ENCODE data around the gene PRUNE2.
"Not testable (repeated sequence)": the region's sequence is repeated elsewhere in the genome, so short reads cannot be mapped to it uniquely, and the experiment has no call there.

PRUNE2 gene

DNA sequence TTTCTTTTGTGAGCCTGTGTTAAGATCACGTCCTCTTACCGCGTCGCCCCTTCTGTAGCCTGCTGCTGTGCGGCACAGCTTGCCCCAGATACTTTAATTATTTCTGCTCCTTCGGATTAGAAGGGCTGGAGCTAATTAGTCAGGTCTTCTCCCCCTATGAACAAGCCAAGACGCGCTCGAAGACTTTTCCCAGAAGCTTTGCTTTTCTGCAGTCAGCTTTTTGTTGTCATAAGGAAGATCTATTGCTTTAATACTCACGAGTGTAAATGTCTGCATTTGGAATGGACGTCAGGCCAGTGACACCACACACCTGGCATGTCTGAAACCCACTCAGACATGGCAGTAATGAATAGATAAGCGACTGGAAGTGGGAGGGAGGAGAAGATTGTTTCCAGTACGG, 37.0 kb downstream of the PRUNE2 start:
- TF ChIP-seq, protein P1, sequence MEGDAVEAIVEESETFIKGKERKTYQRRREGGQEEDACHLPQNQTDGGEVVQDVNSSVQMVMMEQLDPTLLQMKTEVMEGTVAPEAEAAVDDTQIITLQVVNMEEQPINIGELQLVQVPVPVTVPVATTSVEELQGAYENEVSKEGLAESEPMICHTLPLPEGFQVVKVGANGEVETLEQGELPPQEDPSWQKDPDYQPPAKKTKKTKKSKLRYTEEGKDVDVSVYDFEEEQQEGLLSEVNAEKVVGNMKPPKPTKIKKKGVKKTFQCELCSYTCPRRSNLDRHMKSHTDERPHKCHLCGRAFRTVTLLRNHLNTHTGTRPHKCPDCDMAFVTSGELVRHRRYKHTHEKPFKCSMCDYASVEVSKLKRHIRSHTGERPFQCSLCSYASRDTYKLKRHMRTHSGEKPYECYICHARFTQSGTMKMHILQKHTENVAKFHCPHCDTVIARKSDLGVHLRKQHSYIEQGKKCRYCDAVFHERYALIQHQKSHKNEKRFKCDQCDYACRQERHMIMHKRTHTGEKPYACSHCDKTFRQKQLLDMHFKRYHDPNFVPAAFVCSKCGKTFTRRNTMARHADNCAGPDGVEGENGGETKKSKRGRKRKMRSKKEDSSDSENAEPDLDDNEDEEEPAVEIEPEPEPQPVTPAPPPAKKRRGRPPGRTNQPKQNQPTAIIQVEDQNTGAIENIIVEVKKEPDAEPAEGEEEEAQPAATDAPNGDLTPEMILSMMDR (conservative IDR thresholded peaks at IDR 0.05; ENCODE audit: low read depth, low read length) = no peak
- H3K4me3 ChIP-seq (ENCODE audit: low read length) = no peak overlapping the region
- DNase-seq (ENCODE audit: low read depth) = peak; percentile 34

DNA sequence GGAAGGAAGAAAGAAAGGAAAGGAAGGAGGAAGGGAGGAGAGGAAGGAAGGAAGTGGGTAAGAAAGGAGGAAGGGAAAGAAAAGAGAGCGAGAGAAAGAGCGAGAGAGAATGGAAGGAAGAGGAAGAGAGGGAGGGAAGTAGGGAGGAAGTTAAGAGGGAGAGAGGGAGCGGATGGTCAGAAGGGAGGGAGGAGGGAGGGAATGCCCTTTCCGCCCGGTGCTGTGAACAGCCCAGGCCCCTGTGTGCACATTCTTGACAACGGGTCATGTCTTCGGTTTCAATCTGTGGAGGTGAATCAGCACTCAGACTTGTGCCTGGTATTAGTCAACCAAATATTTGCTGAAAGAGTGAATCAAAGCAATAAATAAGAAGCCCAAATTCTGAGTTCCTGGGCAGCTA, 39.2 kb downstream of the PRUNE2 start:
- DNase-seq (ENCODE audit: low read depth) = peak; percentile 54
- H3K4me3 ChIP-seq (ENCODE audit: low read length) = no peak overlapping the region
- TF ChIP-seq, protein P1 (conservative IDR thresholded peaks at IDR 0.05; ENCODE audit: low read depth, low read length) = no peak

DNA sequence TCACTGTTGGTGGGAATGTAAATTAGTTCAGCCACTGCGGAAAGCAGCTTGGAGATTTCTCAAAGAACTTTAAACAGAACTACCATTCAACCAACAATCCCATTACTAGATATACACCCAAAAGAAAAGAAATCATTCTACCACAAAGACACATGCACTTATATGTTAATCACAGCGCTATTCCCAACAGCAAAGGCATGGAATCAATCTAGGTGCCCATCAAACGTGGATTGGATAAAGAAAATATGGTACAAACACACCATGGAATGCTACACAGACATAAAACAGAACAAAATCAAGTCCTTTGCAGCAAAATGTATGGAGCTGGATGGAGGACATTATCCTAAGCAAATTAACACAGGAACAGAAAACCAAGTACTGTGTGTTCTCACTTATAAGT, 42.1 kb downstream of the PRUNE2 start:
- DNase-seq (ENCODE audit: low read depth) = no peak
- no peak overlapping the region for H3K4me3 ChIP-seq (ENCODE audit: low read length)
- TF ChIP-seq, protein P1 (conservative IDR thresholded peaks at IDR 0.05; ENCODE audit: low read depth, low read length) = no peak

DNA sequence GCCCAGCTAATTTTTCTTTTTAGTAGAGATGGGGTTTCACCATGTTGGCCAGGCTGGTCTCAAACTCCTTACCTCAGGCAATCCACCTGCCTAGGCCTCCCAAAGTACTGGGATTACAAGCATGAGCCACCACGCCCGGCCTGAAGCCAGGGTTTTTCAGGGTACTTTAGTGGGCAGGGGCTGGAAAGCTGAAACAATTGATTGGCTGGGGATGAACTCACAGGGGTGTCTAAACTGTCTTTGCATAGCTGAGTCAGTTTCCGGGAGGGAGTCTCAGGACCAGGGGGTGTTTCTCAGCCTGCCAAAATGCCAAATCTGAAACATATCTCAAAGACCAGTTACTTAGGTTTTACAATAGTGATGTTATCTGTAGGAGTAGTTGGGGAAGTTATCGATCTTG, 46.1 kb downstream of the PRUNE2 start:
- TF ChIP-seq, protein P1 (conservative IDR thresholded peaks at IDR 0.05; ENCODE audit: low read depth, low read length) = no peak
- no peak for DNase-seq (ENCODE audit: low read depth)
- no peak overlapping the region for H3K4me3 ChIP-seq (ENCODE audit: low read length)

DNA sequence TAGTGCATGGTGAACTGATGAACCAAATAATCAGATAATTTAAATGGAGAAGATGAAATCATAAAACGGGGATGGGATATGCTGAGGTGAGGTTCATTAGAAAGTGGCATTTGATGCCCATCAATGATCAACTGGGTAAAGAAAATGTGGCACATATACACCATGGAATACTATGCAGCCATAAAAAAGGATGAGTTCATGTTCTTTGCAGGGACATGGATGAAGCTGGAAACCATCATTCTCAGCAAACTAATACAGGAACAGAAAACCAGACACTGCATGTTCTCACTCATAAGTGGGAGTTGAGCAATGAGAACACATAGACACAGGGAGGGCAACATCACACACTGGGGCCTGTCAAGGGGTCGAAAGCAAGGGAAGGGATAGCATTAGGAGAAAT, 47.7 kb downstream of the PRUNE2 start:
- DNase-seq (ENCODE audit: low read depth); H3K4me3 ChIP-seq (ENCODE audit: low read length): not testable (repeated sequence)

DNA sequence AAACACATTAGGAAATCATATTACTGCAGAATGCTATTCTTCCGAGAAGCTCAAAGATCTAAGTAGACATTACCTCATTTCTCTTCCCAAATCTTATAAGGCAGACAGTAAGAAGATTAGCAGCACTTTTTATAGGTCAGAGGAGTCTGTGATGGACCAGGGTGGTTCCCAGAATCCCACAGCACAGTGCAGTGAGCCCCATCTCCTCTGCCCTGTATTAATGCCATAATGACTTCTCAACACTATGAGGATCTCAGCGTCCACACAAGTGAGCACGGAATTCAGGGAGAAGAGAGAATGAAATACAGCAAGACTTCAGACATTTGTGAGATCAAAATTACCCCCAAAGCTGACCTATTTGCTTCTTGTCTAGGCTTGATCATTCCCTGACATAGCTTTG, 49.9 kb downstream of the PRUNE2 start:
- no peak overlapping the region for H3K4me3 ChIP-seq (ENCODE audit: low read length)
- no peak for DNase-seq (ENCODE audit: low read depth)
- TF ChIP-seq, protein P1 (conservative IDR thresholded peaks at IDR 0.05; ENCODE audit: low read depth, low read length) = no peak

DNA sequence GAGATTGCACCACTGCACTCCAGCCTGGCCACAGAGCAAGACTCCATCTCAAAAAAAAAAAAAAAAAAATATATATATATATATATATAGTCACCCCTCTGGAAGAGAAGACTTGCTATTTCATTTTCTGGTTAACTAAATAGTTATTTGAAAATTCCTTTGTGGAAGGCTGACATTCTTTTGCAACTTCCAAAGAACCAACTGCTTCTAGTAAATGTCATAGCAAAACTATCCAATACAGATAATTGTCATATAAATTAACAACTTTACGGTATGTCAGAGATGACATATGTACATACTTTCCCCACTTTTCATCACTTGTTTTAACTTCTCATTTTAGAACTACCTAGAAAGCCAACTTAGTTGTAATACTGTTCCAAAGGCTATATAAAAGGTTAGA, 50.9 kb downstream of the PRUNE2 start:
- H3K4me3 ChIP-seq (ENCODE audit: low read length) = no peak overlapping the region
- TF ChIP-seq, protein P1 (conservative IDR thresholded peaks at IDR 0.05; ENCODE audit: low read depth, low read length) = no peak
- DNase-seq (ENCODE audit: low read depth) = no peak

DNA sequence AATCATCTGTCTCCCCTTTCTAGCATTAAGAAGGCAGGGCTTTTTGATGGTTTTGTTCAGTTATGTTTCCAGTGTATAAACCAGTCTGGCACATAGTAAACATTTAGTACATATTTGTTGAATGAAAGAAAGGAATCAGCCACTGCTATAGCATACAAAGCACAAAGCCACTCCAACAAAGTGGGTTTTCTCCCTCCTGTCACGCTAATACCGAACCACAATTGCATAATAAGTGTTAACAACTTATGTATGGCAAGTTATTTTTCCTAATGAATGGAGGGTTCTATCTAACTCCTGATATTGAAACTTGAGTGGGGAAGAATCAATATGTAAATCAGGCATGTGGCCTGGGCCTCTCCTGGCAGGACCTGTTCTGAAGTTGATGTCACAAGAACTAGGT, 53.9 kb downstream of the PRUNE2 start:
- no peak for DNase-seq (ENCODE audit: low read depth)
- TF ChIP-seq, protein P1 (conservative IDR thresholded peaks at IDR 0.05; ENCODE audit: low read depth, low read length) = no peak
- H3K4me3 ChIP-seq (ENCODE audit: low read length) = no peak overlapping the region

Data from retinal pigment epithelial cell (primary cell).